GM18511 (cell line): ENCODE measurements around the gene COL1A2.

Experiments
- ATAC-seq: cut with Tn5 transposase; IDR thresholded peaks from one replicate; pipeline ENCODE4 v1.9.1; 2021; ENCODE audit warnings: mild to moderate bottlenecking, moderate library complexity; ENCODE audit not compliant: unreplicated experiment

COL1A2 gene

DNA sequence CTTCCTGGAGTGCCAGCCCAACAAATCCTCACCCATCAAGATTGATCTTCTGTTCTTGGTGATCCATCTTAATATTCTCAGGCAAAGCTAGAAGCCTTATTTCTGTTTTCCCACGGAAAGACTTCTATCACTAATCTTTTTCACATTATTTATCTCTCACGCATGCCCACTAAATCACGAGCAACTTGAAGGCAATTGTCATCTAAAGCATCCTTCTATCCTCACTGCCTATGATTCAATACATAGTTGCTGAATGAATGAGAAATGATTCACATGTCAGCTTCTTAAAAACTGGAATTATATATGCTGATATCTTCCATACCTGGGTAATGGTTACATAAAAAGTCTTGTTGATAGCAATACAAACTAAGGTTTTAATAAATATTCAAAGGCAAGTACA, 12.6 kb upstream of the COL1A2 start:
- ATAC-seq = no peak

DNA sequence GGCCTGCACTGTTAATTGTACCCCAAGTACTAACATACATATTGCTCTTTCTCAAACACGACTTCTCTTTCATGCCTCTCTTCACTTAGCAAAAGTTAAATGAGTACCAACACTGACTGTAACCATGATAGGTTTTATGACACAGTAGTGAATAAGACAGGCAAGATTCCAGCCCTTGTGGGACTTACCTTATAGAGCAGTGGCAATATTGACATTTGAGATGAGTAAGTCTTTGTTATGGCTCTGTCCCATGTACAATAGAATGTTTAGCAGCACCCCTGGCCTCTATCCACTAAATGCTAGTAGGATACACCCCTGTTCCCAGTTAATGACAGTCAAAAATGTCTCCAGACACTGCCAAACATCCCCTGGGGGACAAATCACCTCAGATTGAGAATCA, 11.9 kb upstream of the COL1A2 start:
- no peak for ATAC-seq

DNA sequence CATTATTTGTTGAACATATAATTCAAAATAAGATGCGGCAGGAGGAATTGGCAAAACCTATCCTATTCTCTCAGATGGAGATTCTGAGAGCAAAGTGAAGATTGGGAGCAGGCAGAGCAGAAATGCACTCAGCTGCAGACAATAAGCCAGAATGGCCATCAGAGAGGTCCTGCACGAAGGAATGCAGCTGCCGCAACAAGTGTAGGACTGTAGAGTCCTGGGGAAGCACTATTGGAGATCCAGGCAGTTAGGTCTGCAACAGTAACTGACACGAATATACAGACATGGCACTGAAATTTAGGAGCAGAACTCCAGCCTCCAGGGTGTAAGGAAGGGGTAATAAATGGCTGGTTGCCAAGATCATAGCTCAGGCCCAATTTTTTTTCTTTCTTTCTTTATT, 10.4 kb upstream of the COL1A2 start:
- no peak for ATAC-seq

DNA sequence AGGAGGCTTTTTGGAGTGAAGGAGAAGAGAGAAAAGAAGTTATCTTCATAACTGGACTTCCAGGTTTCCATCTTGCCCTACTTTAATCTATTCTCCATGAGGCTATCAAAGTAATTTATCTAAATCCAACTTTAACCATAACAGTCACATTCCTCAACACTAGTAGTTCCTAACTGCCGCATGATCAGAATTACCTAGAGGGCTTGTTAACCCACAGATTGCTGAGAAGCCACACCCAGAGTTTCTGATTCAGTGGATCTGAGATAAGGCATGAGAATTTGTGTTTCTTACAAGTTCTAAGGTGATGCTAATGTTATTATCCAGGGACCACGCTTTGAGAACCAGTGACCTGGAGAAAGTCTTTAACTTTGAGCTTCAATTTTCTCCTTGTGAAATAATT, 8.3 kb upstream of the COL1A2 start:
- ATAC-seq = no peak

DNA sequence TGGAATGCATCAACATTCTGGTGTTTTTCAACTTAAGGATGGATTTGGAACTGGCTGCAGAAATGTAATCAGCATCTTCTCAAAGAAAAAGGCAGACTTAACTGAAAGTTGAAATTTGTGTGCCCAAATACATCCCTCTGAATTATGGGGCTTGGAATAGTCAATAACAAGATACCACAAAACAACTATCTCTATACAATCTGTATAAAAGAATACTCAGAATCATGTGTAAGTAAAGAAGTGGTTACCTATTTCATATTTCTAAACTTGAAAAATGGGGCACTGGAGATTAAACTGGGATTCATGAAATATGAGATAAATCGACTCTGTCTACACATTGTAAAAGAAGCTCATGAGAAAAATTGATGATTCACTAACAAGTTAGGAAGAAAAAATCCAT, 6.2 kb upstream of the COL1A2 start:
- no peak for ATAC-seq

DNA sequence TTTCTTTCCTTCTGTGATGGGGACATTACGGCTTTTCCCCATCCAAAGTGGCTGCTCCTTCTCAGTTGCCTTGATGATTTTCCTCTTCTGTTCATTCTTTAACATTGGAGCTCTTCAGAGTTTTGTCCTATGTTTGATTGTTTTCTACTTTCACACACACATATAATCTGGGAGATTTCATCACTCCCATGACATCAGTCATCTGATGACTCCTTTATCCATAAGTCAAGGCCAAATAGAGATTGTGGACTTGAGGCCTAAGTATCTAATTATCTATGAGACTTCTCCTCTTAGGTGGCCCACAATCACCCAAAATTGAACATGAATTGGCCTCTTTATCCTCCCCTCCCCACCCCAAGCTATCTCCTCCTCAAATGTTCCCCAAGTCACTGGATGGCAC, 5.3 kb upstream of the COL1A2 start:
- ATAC-seq = no peak

DNA sequence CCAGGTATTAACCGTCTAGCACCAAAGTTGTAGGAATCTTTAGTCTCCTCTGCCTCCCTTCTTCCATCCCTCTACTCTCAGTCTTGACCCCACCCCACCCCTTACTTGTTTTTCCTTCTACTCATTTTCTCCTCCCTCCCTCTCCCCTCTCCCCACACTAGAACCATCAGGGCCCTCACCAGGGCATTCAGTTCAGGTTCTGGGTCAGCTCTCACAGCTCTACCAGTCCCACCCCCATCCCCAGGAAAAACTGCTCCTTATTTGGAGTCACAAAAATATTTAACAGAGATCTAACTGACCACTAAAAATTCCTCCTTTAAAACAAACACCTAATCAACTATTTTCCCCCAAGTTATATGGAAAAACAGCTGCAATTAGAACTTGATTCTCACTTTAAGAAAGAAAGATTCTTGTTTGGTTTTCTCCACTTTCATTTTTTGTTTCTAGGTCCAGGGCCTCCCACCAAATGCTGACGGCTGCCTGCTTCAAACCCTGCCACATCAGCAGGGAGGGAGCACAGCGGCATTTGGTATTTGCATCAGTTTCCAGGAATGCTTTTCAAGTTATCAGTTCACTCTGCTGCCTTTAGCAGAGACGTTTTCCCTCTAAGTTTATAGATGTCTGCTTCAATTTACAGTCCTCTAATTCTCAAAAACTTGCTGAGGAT, 2.8 kb upstream of the COL1A2 start:
- ATAC-seq = no peak

DNA sequence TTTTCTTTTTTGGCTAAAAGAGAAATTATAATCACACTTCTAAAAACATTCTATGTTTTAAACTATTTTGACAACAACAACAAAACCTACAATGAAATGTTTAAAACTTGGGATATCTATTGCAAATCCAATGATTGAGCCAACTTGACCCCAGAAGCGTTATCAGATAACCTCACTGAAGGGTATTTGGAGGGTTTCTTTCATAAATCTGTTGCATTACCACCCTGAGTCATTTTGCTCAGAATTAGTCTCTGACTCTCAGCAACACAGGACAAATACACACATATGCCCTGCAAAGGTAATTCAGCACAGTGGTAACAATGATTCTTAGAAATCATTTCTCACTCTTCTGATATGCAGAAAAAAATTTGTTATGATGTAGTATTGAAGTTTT, 2.3 kb upstream of the COL1A2 start:
- ATAC-seq = no peak

DNA sequence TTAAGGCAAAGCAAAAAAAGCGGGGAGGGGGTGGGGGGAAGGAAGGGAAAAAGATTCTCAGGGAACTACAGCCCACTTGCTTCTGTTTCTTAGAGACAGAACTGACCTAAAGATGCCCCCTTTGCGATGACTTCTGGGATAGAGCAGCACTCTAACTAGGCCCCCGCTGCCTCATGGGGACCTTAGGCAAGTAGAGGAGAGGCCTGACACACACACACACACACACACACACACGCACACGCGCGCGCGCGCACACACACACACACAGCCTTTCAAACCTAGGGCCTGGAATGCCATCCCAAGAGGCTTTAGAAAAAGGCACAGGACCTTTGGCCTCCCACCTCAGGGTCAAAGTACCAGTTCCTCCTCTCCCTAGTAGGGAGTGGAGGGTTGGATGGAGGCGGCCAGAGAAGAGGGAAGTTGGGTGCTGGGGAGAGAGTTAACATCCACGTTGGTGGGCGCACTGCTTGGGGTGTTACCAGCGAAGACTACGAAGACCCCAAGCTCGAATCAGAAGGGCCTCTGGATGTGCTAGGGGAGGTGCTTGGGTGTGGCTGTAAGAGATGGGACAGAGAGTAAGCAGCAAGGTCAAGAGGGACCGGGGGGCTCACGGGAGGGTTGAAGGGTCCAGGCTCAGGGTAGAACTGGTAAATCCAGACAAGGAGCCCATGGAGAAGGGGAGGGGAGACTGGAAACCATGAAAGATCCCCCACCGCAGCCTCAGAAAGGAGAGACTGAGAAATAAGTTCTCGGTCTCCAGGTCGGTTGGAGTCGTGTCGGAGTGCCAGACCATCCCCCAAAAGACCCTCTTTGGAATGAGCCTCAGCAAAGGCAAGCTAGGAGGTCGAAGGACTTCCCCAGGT, 1.2 kb upstream of the COL1A2 start:
- ATAC-seq = no peak

DNA sequence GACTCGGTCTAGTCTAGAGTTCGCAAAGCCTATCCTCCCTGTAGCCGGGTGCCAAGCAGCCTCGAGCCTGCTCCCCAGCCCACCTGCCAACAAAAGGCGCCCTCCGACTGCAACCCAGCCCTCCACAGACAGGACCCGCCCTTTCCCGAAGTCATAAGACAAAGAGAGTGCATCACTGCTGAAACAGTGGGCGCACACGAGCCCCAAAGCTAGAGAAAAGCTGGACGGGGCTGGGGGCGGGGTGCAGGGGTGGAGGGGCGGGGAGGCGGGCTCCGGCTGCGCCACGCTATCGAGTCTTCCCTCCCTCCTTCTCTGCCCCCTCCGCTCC, 622 bp upstream of the COL1A2 start:
- no peak for ATAC-seq

DNA sequence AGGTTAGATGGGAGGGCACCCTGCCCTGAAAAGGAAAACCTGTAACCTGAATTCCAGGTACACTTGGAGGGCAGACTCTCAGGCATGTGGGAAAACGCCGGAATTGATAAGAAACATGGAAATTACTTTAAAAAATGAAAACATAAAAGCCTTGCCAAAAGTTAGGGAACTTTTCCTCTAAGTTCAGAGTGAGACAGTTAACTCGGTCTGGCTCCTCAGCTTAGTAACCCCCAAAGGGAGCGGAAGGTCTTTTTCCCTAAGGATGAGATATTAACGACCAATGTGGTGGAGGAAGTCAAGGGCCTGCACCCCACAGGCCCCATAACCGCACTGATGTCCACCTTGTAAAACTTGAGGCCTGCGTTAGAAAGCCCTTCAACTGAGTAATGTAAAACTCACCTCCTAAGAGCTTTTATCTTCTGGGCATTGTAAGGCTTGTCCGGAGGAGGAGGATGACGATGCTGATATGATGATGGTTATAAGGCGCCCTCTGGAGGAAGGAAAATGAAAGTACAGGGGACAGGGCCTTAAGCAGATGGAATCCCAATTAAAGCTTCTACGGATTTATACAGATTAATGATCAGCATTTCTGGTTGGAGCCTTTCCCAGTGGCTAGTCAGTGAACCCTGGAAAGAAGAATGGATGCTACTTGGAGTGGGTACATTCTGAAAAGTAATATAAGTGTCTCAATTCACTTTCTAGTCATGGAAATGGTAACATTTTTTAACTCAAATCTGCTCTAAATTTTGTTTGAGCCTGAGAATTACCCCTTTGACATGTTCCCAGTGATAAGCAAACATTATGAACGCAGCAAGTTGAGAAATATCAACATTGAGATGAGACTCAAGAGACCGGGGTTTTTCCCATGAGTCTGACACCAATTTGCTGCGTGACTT, 694 bp downstream of the COL1A2 start:
- peak; percentile 90 for ATAC-seq

DNA sequence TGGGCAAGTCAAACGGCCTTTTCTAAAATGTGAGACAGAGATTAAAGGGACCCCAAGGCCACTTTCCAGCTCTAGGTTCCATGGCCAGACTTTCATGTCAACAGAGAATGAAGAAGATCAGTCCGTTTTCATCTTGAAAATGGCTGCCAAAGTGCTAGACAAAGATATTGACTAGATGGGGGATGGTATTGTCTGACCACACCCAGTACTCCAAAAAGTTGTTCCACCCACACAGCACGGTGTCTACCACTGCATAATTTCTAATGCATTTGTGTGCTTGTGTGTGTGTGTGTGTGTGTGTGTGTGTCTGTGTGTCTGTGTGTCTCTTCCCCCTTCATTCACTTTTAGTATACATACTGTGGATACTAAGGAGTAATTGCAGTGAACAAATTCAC, 1.3 kb downstream of the COL1A2 start:
- no peak for ATAC-seq

DNA sequence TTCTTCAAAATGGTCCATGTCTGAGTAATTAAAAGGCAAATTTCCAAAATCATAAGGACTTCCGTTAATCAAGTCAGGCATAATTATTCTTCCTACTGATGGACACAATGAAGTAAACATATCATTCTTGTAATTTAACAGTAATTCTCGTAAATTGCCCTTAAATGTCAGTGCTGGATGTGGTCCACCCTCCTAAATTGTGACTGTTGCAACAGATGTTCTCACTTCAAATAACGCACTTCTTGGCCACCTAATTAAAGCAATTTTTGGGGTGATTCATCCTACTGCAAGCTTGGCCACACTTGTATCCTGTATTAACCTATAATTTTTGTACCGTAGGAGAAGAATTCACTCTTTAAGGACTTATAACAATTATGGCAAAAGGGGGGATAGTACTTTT, 1.9 kb downstream of the COL1A2 start:
- ATAC-seq = no peak

DNA sequence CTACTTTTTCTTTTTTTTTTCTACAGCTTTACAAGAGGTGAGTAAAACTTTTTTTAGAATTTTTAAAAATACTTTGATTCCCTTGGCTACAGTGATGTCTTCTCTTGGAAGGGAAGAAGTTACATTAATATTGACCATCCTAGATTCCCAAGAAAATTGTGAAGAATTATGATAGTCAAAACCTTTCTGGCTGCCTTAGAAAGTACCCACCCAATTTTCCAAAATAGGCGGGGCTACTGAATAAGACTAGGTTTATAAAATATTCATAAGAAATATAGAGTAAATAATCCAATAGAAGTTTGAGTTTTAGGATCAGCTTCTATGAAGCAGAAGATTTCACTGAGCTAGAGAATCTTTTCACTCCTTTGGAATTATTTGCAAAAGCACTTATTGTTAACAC, 3.0 kb downstream of the COL1A2 start:
- ATAC-seq = no peak

DNA sequence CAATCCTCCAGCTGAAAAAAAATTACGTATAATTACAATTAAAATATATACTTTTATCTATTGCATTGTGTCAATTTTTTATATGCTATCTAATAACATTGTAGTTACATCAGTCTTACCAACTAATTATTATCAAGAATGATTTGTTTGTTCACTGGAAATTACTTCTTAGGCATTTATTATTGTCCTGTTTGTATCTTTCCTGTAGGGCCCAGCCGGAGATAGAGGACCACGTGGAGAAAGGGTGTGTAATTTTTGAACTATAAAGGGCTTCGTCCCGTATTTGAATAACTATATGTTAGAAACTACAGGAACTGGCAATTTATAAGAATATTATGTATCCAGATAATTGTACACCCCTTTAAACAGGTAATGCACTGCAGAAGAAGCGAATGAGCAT, 4.1 kb downstream of the COL1A2 start:
- ATAC-seq = no peak

DNA sequence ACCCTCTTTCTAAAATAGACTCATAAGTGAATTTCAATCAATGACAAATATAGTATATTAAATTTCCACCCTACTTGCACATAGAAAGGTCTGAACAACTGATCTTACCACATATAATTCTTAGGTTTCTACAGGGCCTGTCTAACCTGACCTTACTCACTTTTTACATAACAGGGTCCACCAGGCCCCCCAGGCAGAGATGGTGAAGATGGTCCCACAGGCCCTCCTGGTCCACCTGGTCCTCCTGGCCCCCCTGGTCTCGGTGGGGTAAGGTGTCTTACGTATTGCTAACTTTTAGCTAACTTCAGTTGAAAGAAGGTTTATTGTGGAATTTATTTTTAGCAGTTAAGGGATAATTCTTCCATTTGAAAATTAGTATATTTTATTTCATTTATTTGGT, 5.3 kb downstream of the COL1A2 start:
- no peak for ATAC-seq

DNA sequence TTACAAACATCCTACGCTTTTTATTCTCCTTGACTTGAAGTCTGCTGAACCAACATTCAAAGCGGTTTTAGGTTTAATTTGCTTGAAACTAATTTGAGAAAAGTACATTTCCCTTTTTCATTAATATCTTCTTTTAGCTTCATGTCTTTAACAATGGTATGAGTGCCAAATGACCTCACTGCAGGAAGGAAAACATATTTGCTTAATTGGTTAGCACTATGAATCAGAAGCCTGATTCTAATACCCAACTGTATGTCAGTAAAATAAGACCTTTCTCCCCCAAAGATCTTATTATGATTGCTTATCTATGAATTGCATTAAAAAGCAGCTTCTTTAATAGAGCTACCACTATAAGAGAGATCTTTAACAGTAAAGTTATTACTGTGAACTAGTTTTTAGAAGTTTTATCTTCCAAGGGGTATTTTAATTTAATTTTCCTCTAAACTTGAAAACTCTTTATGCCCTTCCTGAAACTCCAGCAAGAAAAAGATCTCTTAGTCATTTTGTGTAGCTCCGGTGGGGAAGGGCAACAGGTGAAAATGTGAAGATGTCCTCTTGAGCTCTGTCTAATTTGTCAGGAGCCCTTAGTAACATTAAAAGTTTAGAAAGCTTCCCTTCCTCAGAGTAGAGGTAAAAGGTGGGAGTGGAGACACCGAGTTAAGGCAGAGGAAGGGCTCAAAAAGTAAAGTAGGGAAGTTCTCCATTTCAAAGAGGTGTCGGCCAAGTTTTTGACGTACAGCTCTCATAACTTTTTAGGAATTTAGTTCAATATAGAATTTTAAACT, 6.1 kb downstream of the COL1A2 start:
- ATAC-seq = no peak

DNA sequence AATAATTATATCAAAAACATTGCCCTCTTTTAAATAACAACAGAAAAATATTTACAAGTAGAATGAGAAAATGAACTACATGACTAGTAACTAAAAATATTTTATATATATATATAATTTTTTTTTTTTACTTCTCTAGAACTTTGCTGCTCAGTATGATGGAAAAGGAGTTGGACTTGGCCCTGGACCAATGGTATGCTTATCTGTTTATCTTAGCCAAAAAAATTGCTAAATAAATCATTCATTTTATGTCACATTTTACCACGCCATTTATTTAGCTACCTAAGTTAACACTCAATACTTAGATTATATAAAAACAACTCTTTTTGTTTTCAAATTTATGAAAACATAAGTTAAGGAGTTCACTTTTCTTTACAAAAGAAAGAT, 6.7 kb downstream of the COL1A2 start:
- no peak for ATAC-seq

DNA sequence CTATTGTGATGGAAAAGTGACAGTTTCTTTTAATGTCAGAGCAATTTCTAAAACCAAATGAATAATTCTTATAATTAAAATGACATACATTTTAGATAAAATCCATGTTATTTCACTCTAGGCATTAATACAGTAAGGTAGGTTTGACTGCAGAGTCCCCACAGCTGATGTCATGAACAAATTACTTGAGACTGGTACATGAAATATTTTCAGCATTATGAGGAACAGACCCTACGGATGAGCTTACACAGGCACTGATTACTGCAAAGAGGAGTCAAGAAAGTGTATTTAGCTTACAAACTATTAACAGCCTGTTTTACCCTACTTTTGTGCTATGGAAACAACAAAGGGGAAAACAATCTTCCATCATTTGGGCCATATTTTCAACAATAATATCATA, 8.9 kb downstream of the COL1A2 start:
- ATAC-seq = no peak

DNA sequence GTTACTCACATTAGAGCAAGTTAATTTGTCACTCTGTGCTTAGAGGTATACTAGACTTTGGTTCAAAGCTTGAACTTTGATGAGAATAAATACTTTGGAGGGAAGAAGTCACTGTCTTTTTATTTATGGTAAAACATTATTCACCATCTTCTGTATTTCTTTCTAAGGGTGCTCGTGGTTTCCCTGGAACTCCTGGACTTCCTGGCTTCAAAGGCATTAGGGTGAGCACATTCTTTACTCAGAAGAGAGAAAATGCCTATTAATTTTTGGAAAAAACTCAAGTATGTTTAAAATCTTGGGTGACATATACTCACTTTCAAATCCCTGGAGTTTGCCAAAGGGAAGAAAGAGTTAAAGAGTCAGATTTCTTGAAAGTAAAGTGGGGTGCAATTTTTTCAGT, 10.8 kb downstream of the COL1A2 start:
- ATAC-seq = no peak

DNA sequence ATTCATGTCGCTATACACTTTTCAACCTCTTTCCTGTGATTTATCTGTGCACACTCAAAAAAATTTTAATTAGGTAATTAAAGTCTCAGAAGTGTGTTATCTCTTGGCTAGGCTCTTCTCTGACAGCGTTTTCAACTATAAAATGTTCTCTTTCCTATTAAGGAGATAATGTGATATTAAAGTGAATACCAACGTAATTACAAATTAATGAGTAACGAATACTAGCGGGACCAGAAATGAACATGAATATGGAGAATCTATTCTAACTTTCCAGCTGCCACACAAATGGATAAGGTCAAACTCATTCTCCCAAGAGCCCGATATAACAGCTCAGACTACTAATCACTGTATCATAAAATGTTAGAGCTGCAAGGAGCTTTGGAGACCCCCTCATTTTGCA, 12.0 kb downstream of the COL1A2 start:
- ATAC-seq = no peak
